Measurements from ENCODE around the gene MACF1. TPM values are rescaled to one million over a fixed set of nuclear protein-coding genes. Genes with fewer than 3 reads are reported as not detected.

MACF1 gene
- total RNA-seq, 2 experiments from 2014 or later: 248 to 252 TPM

- H3K27me3 Mint-ChIP-seq: no peaks in the 10 kb centered on the region
- ATAC-seq (ENCODE audit: poor library complexity): no peak
- H3K9me3 Mint-ChIP-seq: no peaks in the 10 kb centered on the region
- no peak for DNase-seq
- peaks cover 85% of the 10 kb centered on the region for H3K36me3 Mint-ChIP-seq (ENCODE audit: low read depth)
- ChIA-PET CTCF (interaction anchor here (0.5 to 4.1 kb wide), 3 partner anchors 14 to 477 kb away, joined by 3 to 24 read pairs (median 3); no protein-coding TSS in a partner anchor), POLR2A (no interaction called here)
- intact Hi-C loops (cut with DNase I, micrococcal nuclease): no loop called here
- no peaks in the 10 kb centered on the region for H3K27me3 ChIP-seq (ENCODE audit: control insufficient read depth in 1 of 2, insufficient read depth in 2 of 2, low read length in 2 of 2)
- H3K9me3 ChIP-seq (ENCODE audit: control insufficient read depth in 1 of 2, insufficient read depth in 1 of 2, low read length in 2 of 2): no peaks in the 10 kb centered on the region
- TF ChIP-seq, protein P1, sequence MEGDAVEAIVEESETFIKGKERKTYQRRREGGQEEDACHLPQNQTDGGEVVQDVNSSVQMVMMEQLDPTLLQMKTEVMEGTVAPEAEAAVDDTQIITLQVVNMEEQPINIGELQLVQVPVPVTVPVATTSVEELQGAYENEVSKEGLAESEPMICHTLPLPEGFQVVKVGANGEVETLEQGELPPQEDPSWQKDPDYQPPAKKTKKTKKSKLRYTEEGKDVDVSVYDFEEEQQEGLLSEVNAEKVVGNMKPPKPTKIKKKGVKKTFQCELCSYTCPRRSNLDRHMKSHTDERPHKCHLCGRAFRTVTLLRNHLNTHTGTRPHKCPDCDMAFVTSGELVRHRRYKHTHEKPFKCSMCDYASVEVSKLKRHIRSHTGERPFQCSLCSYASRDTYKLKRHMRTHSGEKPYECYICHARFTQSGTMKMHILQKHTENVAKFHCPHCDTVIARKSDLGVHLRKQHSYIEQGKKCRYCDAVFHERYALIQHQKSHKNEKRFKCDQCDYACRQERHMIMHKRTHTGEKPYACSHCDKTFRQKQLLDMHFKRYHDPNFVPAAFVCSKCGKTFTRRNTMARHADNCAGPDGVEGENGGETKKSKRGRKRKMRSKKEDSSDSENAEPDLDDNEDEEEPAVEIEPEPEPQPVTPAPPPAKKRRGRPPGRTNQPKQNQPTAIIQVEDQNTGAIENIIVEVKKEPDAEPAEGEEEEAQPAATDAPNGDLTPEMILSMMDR (IDR thresholded peaks at IDR 0.05): no peak
- H3K27ac Mint-ChIP-seq: peak overlapping the region; percentile 52
- peaks cover 62% of the 10 kb centered on the region for H3K36me3 ChIP-seq (ENCODE audit: insufficient read depth, low read length)
- H3K4me3 ChIP-seq (ENCODE audit: low read length): no peak overlapping the region
- peaks cover 72% of the 10 kb centered on the region for H3K4me1 Mint-ChIP-seq (ENCODE audit: low read depth)
- peaks cover 28% of the 10 kb centered on the region for H3K4me1 ChIP-seq (ENCODE audit: insufficient read depth, low read length)
- no peak overlapping the region for H3K27ac ChIP-seq (ENCODE audit: low read depth in 1 of 2, low read length in 2 of 2)
- no peak overlapping the region for H3K4me3 Mint-ChIP-seq
Measured at GRCh38 chr1:39391691-39392679, 187.5 kb downstream of the MACF1 start.

- no peak overlapping the region for H3K4me3 ChIP-seq (ENCODE audit: low read length)
- no peaks in the 10 kb centered on the region for H3K27me3 Mint-ChIP-seq
- peaks cover 53% of the 10 kb centered on the region for H3K36me3 ChIP-seq (ENCODE audit: insufficient read depth, low read length)
- no peaks in the 10 kb centered on the region for H3K27me3 ChIP-seq (ENCODE audit: control insufficient read depth in 1 of 2, insufficient read depth in 2 of 2, low read length in 2 of 2)
- peaks cover 36% of the 10 kb centered on the region for H3K4me1 ChIP-seq (ENCODE audit: insufficient read depth, low read length)
- H3K4me3 Mint-ChIP-seq: no peak overlapping the region
- no peaks in the 10 kb centered on the region for H3K9me3 Mint-ChIP-seq
- H3K27ac ChIP-seq (ENCODE audit: low read depth in 1 of 2, low read length in 2 of 2): no peak overlapping the region
- CTCF ChIA-PET: interaction anchor here (2.5 to 4.1 kb wide), 2 partner anchors 18 kb away, joined by 24 to 25 read pairs; no protein-coding TSS in a partner anchor
- POLR2A ChIA-PET: no interaction called here
- H3K4me1 Mint-ChIP-seq (ENCODE audit: low read depth): peaks cover 77% of the 10 kb centered on the region
- peak overlapping the region; percentile 74 for H3K27ac Mint-ChIP-seq
- TF ChIP-seq, protein P1 (IDR thresholded peaks at IDR 0.05): no peak
- no peak for DNase-seq
- no peak for ATAC-seq (ENCODE audit: poor library complexity)
- H3K36me3 Mint-ChIP-seq (ENCODE audit: low read depth): peaks cover 76% of the 10 kb centered on the region
- H3K9me3 ChIP-seq (ENCODE audit: control insufficient read depth in 1 of 2, insufficient read depth in 1 of 2, low read length in 2 of 2): no peaks in the 10 kb centered on the region
- intact Hi-C loops (cut with DNase I, micrococcal nuclease): no loop called here
Measured at GRCh38 chr1:39392851-39393573, 188.5 kb downstream of the MACF1 start.

DNA sequence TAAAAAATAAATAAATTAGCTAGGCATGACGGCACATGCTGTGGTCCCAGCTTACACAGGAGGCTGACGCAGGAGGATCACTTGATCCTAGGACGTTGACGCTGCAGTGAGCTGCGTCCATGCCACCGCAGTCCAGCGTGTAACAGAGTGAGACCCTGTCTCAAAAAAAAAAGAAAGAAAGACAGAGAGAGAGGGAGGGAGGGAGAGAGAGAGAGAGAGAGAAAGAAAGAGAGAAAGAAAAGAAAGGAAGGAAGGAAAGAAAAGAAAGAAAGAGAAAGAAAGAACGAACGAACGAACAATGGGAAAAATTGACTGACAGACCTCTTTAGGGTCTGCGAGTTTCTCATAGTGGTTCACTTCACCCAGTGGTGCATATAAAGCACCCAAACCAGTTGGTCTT lies 189.2 kb downstream of the MACF1 start:
- Mint-ChIP-seq H3K27me3 (no peaks in the 10 kb centered on the region), H3K36me3 (ENCODE audit: low read depth) (peaks cover 75% of the 10 kb centered on the region), H3K27ac (peak overlapping the region; percentile 74), H3K4me3 (no peak overlapping the region), H3K4me1 (ENCODE audit: low read depth) (peaks cover 83% of the 10 kb centered on the region), H3K9me3 (no peaks in the 10 kb centered on the region)
- H3K27me3 ChIP-seq (ENCODE audit: control insufficient read depth in 1 of 2, insufficient read depth in 2 of 2, low read length in 2 of 2): no peaks in the 10 kb centered on the region
- H3K9me3 ChIP-seq (ENCODE audit: control insufficient read depth in 1 of 2, insufficient read depth in 1 of 2, low read length in 2 of 2): no peaks in the 10 kb centered on the region
- no peak overlapping the region for H3K27ac ChIP-seq (ENCODE audit: low read depth in 1 of 2, low read length in 2 of 2)
- H3K4me3 ChIP-seq (ENCODE audit: low read length): no peak overlapping the region
- CTCF ChIA-PET: interaction anchor here (1.2 to 2.5 kb wide), 2 partner anchors 16 to 17 kb away, joined by 3 to 25 read pairs; no protein-coding TSS in a partner anchor
- peaks cover 47% of the 10 kb centered on the region for H3K36me3 ChIP-seq (ENCODE audit: insufficient read depth, low read length)
- H3K4me1 ChIP-seq (ENCODE audit: insufficient read depth, low read length): peaks cover 42% of the 10 kb centered on the region
- intact Hi-C loops (cut with DNase I, micrococcal nuclease): loop anchor here (2.0 kb wide), 1 partner anchor 17 kb away; no protein-coding TSS in a partner anchor
- TF ChIP-seq, protein P1 (IDR thresholded peaks at IDR 0.05): no peak
- no peak for ATAC-seq (ENCODE audit: poor library complexity)
- DNase-seq: no peak
- POLR2A ChIA-PET: interaction anchor here (0.6 kb wide), 1 partner anchor 9 kb away, joined by 9 read pairs; no protein-coding TSS in a partner anchor
